Lower lobe of right lung (tissue), 2 donors: ENCODE data around the gene CMTM3. TPM values are rescaled to one million over a fixed set of nuclear protein-coding genes. Genes with fewer than 3 reads are reported as not detected.
A peak's percentile ranks its signal among the peaks of the same experiment; 100 is the strongest.
"Not testable (repeated sequence)": the region's sequence is repeated elsewhere in the genome, so short reads cannot be mapped to it uniquely, and the experiment has no call there.

Experiments
- ATAC-seq, 2 donors: fragments of 200-7000 bp; cut with Tn5 transposase; one replicate each; pipeline ENCODE4 v1.9.1; 2020 to 2022; ENCODE audit warnings: mild to moderate bottlenecking in 2 of 2, moderate library complexity in 2 of 2
- DNase-seq: peaks from one replicate; pipeline ENCODE4 v3.0.0-alpha.2; 2020
- H3K27ac ChIP-seq: fragments of 200-600 bp; one replicate; pipeline ENCODE4 v1.8.0; 2022
- H3K27me3 ChIP-seq: fragments of 200-600 bp; one replicate; pipeline ENCODE4 v1.8.0; 2022; ENCODE audit warnings: low read depth
- H3K36me3 ChIP-seq: fragments of 200-600 bp; one replicate; pipeline ENCODE4 v1.8.0; 2022; ENCODE audit warnings: mild to moderate bottlenecking
- H3K4me1 ChIP-seq: fragments of 200-600 bp; one replicate; pipeline ENCODE4 v1.8.0; 2022
- H3K4me3 ChIP-seq: fragments of 200-600 bp; one replicate; pipeline ENCODE4 v1.8.0; 2022; ENCODE audit warnings: mild to moderate bottlenecking
- H3K9me3 ChIP-seq: fragments of 200-600 bp; one replicate; pipeline ENCODE4 v1.8.0; 2022
- CTCF ChIP-seq: fragments of 200-600 bp; IDR thresholded peaks from one replicate; pipeline ENCODE4 v1.8.0; 2022; ENCODE audit warnings: antibody characterized with exemption, mild to moderate bottlenecking
- intact Hi-C: fragments of 100-400 bp; cut with DNase I; formaldehyde crosslinking; loops from one replicate; pipeline ENCODE4 v1.11.0; 2022
- total RNA-seq: library from RNA; stranded (reverse); fragmentation: NEBNext Ultra II Directional; extraction: Animal tissue kit (Norgen Biotek cat#: 25700); gene quantifications from one replicate; pipeline ENCODE4 v1.2.1, GENCODE V29; 2021
- donor health status: DM: no; HTN: yes; CAD: no; lungs with severe emphysema.

The CMTM3 gene
- total RNA-seq, 1 donor from 2014 or later, result 35.8 TPM

DNA sequence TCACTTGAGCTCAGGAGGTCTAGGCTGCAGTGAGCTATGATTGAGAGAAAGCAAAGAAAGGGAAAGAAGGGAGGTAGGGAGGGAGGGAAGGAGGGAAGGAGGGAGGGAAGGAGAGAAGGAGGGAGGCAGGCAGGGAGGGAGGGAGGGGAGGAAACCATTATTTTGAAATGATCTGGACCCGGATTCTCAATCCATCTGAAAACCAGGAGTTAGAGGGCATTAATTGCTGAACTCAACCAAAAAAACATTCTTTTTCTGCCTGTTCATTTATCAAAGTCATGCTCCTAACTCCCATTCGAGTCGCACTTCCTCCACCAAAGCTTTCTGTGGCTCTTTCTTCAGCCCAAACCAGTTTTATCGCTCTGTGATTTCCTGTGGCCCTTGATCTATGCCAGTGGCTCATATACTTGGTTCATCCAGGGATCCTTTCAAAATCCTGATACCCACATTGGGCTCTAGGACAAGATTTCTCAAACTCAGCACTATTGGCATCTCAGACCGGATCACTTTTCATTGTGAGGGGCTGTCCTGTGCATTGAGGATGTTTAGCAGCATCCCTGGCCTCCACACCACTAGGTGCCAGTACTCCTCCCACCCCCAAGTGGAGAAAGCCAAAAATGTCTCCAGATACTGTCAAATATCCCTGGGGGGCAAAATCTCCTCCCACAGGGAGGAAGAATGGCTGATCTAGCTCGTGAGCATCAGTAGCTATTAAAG, 53.8 kb downstream of the CMTM3 start:
- Histone ChIP-seq H3K36me3 (no peaks in the 10 kb centered on the region), H3K27ac (no peak overlapping the region), H3K4me3 (no peak overlapping the region), H3K9me3 (no peaks in the 10 kb centered on the region), H3K27me3 (no peaks in the 10 kb centered on the region), H3K4me1 (peaks cover 30% of the 10 kb centered on the region)
- no peak for TF ChIP-seq CTCF
- ATAC-seq, result no peak
- intact Hi-C loops, result no loop called here
- no peak for DNase-seq

DNA sequence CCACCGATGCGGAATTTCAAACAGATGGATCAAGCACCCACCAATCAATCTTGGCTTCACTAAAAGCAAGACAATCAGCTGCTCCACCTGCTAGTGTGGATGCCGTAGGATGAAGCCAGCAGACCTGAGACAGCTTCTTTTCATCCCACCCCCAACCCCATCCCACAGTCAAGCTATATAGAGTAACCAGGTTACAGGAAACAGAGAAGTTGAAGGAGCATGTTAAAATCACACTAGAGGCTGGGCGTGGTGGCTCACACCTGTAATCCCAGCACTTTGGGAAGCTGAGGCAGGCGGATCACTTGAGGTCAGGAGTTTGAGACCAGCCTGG, 54.3 kb downstream of the CMTM3 start:
- ATAC-seq, result no peak
- intact Hi-C loops, result no loop called here

DNA sequence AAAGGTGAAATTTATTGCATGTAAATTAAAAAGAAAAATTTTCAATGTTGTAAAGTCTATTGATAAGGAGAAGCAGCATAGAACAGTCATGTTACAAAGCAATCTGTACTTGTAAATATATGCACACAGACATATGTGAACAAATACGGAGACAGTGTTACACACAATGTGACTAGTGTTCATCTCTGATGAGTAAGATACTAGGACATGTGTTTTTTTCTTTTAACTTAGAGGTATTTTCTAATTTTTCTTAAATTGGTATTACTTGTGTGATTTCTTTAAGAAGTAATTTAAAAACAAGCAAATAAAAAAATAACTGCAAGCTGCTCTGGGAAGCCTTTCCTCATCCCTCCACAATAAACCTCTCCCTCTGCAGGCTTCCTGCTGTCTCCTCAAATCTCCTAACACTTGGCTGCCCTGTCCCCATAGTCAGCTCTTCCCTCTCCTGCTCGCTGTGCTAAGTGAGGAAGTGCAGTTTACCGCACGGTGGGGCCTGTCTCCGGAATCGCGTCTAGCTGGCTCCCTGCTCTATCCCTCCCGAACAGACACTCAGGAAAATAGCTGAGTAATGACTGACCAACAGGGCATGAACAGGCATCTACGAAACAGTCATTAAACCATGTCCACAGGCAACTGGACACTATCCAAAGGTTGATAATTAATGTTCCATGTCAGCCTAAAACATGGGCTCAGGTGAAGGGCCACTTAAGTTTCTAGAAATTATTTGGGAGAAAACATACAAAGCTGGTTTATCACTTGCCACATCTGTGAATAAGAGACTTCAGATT, 56.1 kb downstream of the CMTM3 start:
- TF ChIP-seq CTCF, result peak; percentile 36
- Histone ChIP-seq H3K9me3 (no peaks in the 10 kb centered on the region), H3K4me3 (no peak overlapping the region), H3K36me3 (no peaks in the 10 kb centered on the region), H3K27ac (peak overlapping the region; percentile 6), H3K27me3 (no peaks in the 10 kb centered on the region), H3K4me1 (peaks cover 22% of the 10 kb centered on the region)
- intact Hi-C loops, result no loop called here
- ATAC-seq (peak; percentile 94), DNase-seq (peak; percentile 66)

More for the DNA sequence above, 54.3 kb downstream of the CMTM3 start:
- Histone ChIP-seq H3K4me3 (no peak overlapping the region), H3K36me3 (no peaks in the 10 kb centered on the region), H3K27me3 (no peaks in the 10 kb centered on the region), H3K27ac (no peak overlapping the region), H3K9me3 (no peaks in the 10 kb centered on the region), H3K4me1 (peaks cover 27% of the 10 kb centered on the region)
- no peak for TF ChIP-seq CTCF
- no peak for DNase-seq

DNA sequence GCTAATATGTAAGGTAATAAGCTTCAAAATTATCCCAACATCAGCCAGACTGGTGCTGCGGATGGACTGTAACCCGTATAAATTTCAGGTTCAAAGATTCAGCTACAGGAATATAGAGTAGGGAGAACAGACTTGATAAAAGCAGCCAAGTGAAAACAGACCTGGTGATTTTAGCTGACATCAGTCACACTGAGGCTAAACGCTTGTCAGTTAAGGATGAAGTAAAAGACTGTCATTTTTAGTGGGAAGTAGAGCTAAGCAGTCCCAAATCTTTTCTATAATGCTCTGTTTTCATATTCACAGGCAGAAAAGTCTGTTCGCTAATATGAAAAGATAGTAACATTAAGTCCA, 56.7 kb downstream of the CMTM3 start:
- no peak for TF ChIP-seq CTCF
- Histone ChIP-seq H3K27ac (peak overlapping the region; percentile 6), H3K27me3 (no peaks in the 10 kb centered on the region), H3K9me3 (no peaks in the 10 kb centered on the region), H3K4me1 (peaks cover 22% of the 10 kb centered on the region), H3K4me3 (no peak overlapping the region), H3K36me3 (no peaks in the 10 kb centered on the region)
- intact Hi-C loops, result no loop called here
- ATAC-seq, result no peak
- DNase-seq, result no peak

- H3K4me3 ChIP-seq, H3K27me3 ChIP-seq, DNase-seq, H3K27ac ChIP-seq, ATAC-seq, intact Hi-C loops, H3K36me3 ChIP-seq, H3K9me3 ChIP-seq: not testable (repeated sequence)
- H3K4me1 ChIP-seq, result peaks cover 22% of the 10 kb centered on the region
Measured at GRCh38 chr16:66661671-66662346, 57.3 kb downstream of the CMTM3 start.
